Measurements from ENCODE around the gene DIABLO. TPM values are rescaled to one million over a fixed set of nuclear protein-coding genes. Genes with fewer than 3 reads are reported as not detected.

Gene DIABLO
- total RNA-seq, 2 donors from 2014 or later: 48.4 to 51.3 TPM

Other genes with a start within 250 kb of the DIABLO start
- 10 to 100 TPM in 1 of 2 donors, 1 to 10 TPM in 1; 6.4 to 12.2 TPM for gene BCL7A, start 204.2 kb downstream of the DIABLO start, total RNA-seq
- 10 to 100 TPM; 17.1 to 17.5 TPM for gene MLXIP, start 147.3 kb downstream of the DIABLO start, total RNA-seq
- gene IL31, start 51.8 kb downstream of the DIABLO start, total RNA-seq: 1 to 10 TPM; 4.0 to 8.0 TPM
- gene LRRC43, start 42.9 kb downstream of the DIABLO start, total RNA-seq: 1 to 10 TPM in 1 of 2 donors, under 1 TPM in 1; 0.74 to 1.2 TPM
- 1 to 10 TPM in 1 of 2 donors, under 1 TPM in 1; 0.55 to 1.1 TPM for gene B3GNT4, start 22.3 kb downstream of the DIABLO start, total RNA-seq
- gene VPS33A, start 40.4 kb upstream of the DIABLO start, total RNA-seq: 10 to 100 TPM; 23.5 to 24.1 TPM
- gene CLIP1, start 196.6 kb upstream of the DIABLO start, total RNA-seq: 100 to 1,000 TPM in 1 of 2 donors, 10 to 100 TPM in 1; 87.3 to 108 TPM

Data from activated T-cell treated with anti-CD3 and anti-CD28 coated beads, Interleukin-2, amount 50 U/mL, for 72 hours (primary cell).